GM19395 (cell line): ENCODE measurements around the gene UNC119.
A peak's percentile ranks its signal among the peaks of the same experiment; 100 is the strongest.
"Not testable (repeated sequence)": the region's sequence is repeated elsewhere in the genome, so short reads cannot be mapped to it uniquely, and the experiment has no call there.

ENCODE experiments used
- ATAC-seq: cut with Tn5 transposase; IDR thresholded peaks from one replicate; pipeline ENCODE4 v1.9.1; 2021; ENCODE audit warnings: mild to moderate bottlenecking, moderate library complexity; ENCODE audit not compliant: unreplicated experiment

UNC119 gene

GRCh38 chr17:28523876-28524275, 28.5 kb downstream of the UNC119 start:
- ATAC-seq: no peak

- ATAC-seq: no peak
Observed at GRCh38 chr17:28523186-28523585, 29.2 kb downstream of the UNC119 start.

- not testable (repeated sequence) for ATAC-seq
Observed at GRCh38 chr17:28522281-28522680, 30.1 kb downstream of the UNC119 start.

- ATAC-seq: no peak
Observed at GRCh38 chr17:28521311-28522085, 30.9 kb downstream of the UNC119 start.

GRCh38 chr17:28520687-28521086, 31.7 kb downstream of the UNC119 start:
- ATAC-seq: no peak

- ATAC-seq: no peak
Observed at GRCh38 chr17:28519236-28519635, 33.2 kb downstream of the UNC119 start.

- ATAC-seq: no peak
Observed at GRCh38 chr17:28518578-28518977, 33.8 kb downstream of the UNC119 start.

GRCh38 chr17:28518132-28518531, 34.3 kb downstream of the UNC119 start:
- ATAC-seq: no peak

GRCh38 chr17:28515518-28515917, 36.9 kb downstream of the UNC119 start:
- no peak for ATAC-seq

GRCh38 chr17:28514561-28515002, 37.8 kb downstream of the UNC119 start:
- no peak for ATAC-seq

GRCh38 chr17:28513476-28513875, 38.9 kb downstream of the UNC119 start:
- ATAC-seq: no peak

- ATAC-seq: no peak
Observed at GRCh38 chr17:28511858-28512461, 40.5 kb downstream of the UNC119 start.

GRCh38 chr17:28509789-28510188, 42.6 kb downstream of the UNC119 start:
- ATAC-seq: no peak

GRCh38 chr17:28508211-28508724, 44.2 kb downstream of the UNC119 start:
- ATAC-seq: no peak

GRCh38 chr17:28507567-28508203, 44.7 kb downstream of the UNC119 start:
- no peak for ATAC-seq

- no peak for ATAC-seq
Observed at GRCh38 chr17:28506763-28507487, 45.5 kb downstream of the UNC119 start.

- ATAC-seq: no peak
Observed at GRCh38 chr17:28505986-28506665, 46.3 kb downstream of the UNC119 start, which contains the start of gene FOXN1. Gene FOXN1, plus strand, starts transcription at chr17:28506348. Its CDS starts 17,622 bp downstream, at chr17:28523970.

GRCh38 chr17:28503420-28503819, 49.0 kb downstream of the UNC119 start:
- ATAC-seq: no peak

- peak; percentile 25 for ATAC-seq
Observed at GRCh38 chr17:28501421-28502284, 50.8 kb downstream of the UNC119 start.
